Fibroblast of villous mesenchyme (primary cell): ENCODE measurements around the gene EPHB2. TPM values are rescaled to one million over a fixed set of nuclear protein-coding genes. Genes with fewer than 3 reads are reported as not detected.

Source experiments
- DNase-seq: peaks from one replicate; pipeline ENCODE4 v3.0.0-alpha.2; 2010; ENCODE audit warnings: low read depth
- H3K4me3 ChIP-seq: 2 replicates; pipeline ENCODE4 v1.5.1; 2011; ENCODE audit warnings: low read depth, mild to moderate bottlenecking, low read length
- CTCF ChIP-seq: IDR thresholded peaks from 2 replicates; pipeline ENCODE4 v1.5.1; 2012; ENCODE audit warnings: low read depth, mild to moderate bottlenecking, low read length; ENCODE audit not compliant: insufficient read depth
- total RNA-seq: library from RNA; depleted of rRNA; stranded (reverse); fragments of >200 nt; gene quantifications from 2 replicates; pipeline ENCODE4 v1.2.3, GENCODE V29; 2012

EPHB2 gene
- total RNA-seq, 1 donor: 4.3 TPM

- DNase-seq: peak; percentile 25
- no peak overlapping the region for H3K4me3 ChIP-seq
- TF ChIP-seq CTCF: no peak
These were observed 116.3 kb downstream of the EPHB2 start for GRCh38 chr1:22826604-22827580.

- H3K4me3 ChIP-seq: no peak overlapping the region
- DNase-seq: no peak
- TF ChIP-seq CTCF: no peak
These were observed 117.2 kb downstream of the EPHB2 start for GRCh38 chr1:22827666-22828483.

- peak; percentile 40 for DNase-seq
- no peak for TF ChIP-seq CTCF
- H3K4me3 ChIP-seq: no peak overlapping the region
These were observed 118.1 kb downstream of the EPHB2 start for GRCh38 chr1:22828484-22829308.

GRCh38 chr1:22829309-22829989 lies 118.8 kb downstream of the EPHB2 start:
- no peak for TF ChIP-seq CTCF
- no peak for DNase-seq
- no peak overlapping the region for H3K4me3 ChIP-seq

GRCh38 chr1:22830041-22830566 lies 119.5 kb downstream of the EPHB2 start:
- no peak for DNase-seq
- TF ChIP-seq CTCF: no peak
- H3K4me3 ChIP-seq: no peak overlapping the region
